Kidney (tissue), 14 donors: Measurements from ENCODE around the gene HHAT. TPM values are rescaled to one million over a fixed set of nuclear protein-coding genes. Genes with fewer than 3 reads are reported as not detected.

Source experiments
- DNase-seq, 5 donors: peaks; one replicate each; pipeline ENCODE4 v3.0.0-alpha.2; 2013 to 2020
- FAIRE-seq: peaks from 2 replicates; lab custom pipeline; 2012; peaks lifted over from hg19 to GRCh38; lab: Jason Lieb, UNC
- H3K27ac ChIP-seq, 2 donors: one replicate each; pipeline ENCODE4 v1.7.0; 2013; ENCODE audit warnings: low read depth in 2 of 2, low read length in 2 of 2, inconsistent platforms in 1 of 2
- H3K27me3 ChIP-seq: one replicate; pipeline ENCODE4 v1.7.1; 2013; ENCODE audit warnings: low read length, inconsistent platforms; ENCODE audit not compliant: control insufficient read depth, insufficient read depth
- H3K36me3 ChIP-seq, 3 donors: one replicate each; pipeline versions ENCODE4 v1.7.0 to v1.7.1; 2013; ENCODE audit warnings: low read length in 3 of 3, control low read depth in 1 of 3, inconsistent platforms in 1 of 3; ENCODE audit not compliant: insufficient read depth in 3 of 3, control insufficient read depth in 2 of 3
- H3K4me1 ChIP-seq, 3 donors: one replicate each; pipeline versions ENCODE4 v1.7.0 to v1.7.1; 2013; ENCODE audit warnings: low read length in 3 of 3, inconsistent platforms in 1 of 3, low read depth in 1 of 3; ENCODE audit not compliant: control insufficient read depth in 2 of 3, insufficient read depth in 2 of 3
- H3K4me3 ChIP-seq, 3 donors: one replicate each; pipeline versions ENCODE4 v1.7.0 to v1.8.1; 2013; ENCODE audit warnings: low read length in 3 of 3, control low read depth in 1 of 3, inconsistent platforms in 1 of 3
- H3K9ac ChIP-seq, 3 donors: one replicate each; pipeline versions ENCODE4 v1.7.0 to v1.7.1; 2013; ENCODE audit warnings: low read length in 3 of 3, control low read depth in 1 of 3, inconsistent platforms in 1 of 3
- H3K9me3 ChIP-seq, 3 donors: one replicate each; pipeline versions ENCODE4 v1.7.0 to v1.7.1; 2013; ENCODE audit warnings: low read length in 3 of 3, control low read depth in 1 of 3, inconsistent platforms in 1 of 3; ENCODE audit not compliant: control insufficient read depth in 2 of 3, insufficient read depth in 1 of 3
- intact Hi-C: fragments of 100-400 bp; cut with DNase I; formaldehyde crosslinking; loops from one replicate; pipeline ENCODE4 v1.11.1; 2022
- polyA plus RNA-seq: library from polyadenylated mRNA; stranded (reverse); fragments of 350-450 nt; fragmentation: Illumina TruSeq; extraction: RNeasy Lipid Tissue Mini Kit (QIAGEN cat#74804); gene quantifications from one replicate; pipeline ENCODE4 v1.2.3, GENCODE V29; 2014; ENCODE audit warnings: low read depth, low replicate concordance; ENCODE audit not compliant: insufficient read depth
- total RNA-seq: library from RNA; stranded (reverse); fragmentation: NEBNext Ultra II Directional; extraction: Animal tissue kit (Norgen Biotek cat#: 25700); gene quantifications from one replicate; pipeline ENCODE4 v1.2.1, GENCODE V29; 2021
- TF ChIP-seq, protein P1 (sequence below): IDR thresholded peaks from 3 replicates; pipeline ENCODE4 v1.5.1; 2012; ENCODE audit warnings: mild to moderate bottlenecking, moderate library complexity, borderline replicate concordance; ENCODE audit not compliant: insufficient read depth; ENCODE audit errors: extremely low read depth
- donor health status: control.
- donor health status: control.
- donor health status: control.
- donor health status: control.
- donor health status: control.
- donor health status: DM: yes; HTN: yes; CAD: no.
- donor health status: Normal renal cell carcinoma (clear cell type).

HHAT gene
- total and polyA plus RNA-seq, 2 donors from 2014 or later, result 5.5 to 9.7 TPM

DNA sequence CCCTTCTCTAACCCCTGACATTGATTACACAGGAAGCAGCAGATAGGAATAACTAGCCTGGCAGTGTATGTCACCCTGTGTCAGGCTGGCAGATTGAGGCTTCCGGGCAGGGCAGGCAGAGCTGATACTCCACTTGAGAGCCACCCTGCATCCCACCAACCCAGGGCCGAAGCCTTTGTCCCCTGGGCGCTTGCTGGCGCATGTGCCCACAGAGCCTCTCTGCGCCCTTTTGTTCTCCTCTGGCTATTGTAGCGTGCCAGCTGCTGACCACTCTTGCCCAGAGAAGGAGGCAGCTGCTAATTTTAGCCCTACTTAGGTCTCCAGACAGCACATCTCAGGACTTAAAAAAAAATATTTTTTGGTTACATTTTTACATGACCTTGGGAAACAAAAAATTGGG, 304.9 kb downstream of the HHAT start:
- no peak for DNase-seq
- Histone ChIP-seq H3K36me3 (no peaks in the 10 kb centered on the region), H3K9me3 (no peaks in the 10 kb centered on the region), H3K9ac (no peak overlapping the region), H3K27ac (no peak overlapping the region), H3K4me3 (no peak overlapping the region), H3K27me3 (no peaks in the 10 kb centered on the region), H3K4me1 (no peaks in the 10 kb centered on the region)
- intact Hi-C loops, result no loop called here
- TF ChIP-seq, protein P1, sequence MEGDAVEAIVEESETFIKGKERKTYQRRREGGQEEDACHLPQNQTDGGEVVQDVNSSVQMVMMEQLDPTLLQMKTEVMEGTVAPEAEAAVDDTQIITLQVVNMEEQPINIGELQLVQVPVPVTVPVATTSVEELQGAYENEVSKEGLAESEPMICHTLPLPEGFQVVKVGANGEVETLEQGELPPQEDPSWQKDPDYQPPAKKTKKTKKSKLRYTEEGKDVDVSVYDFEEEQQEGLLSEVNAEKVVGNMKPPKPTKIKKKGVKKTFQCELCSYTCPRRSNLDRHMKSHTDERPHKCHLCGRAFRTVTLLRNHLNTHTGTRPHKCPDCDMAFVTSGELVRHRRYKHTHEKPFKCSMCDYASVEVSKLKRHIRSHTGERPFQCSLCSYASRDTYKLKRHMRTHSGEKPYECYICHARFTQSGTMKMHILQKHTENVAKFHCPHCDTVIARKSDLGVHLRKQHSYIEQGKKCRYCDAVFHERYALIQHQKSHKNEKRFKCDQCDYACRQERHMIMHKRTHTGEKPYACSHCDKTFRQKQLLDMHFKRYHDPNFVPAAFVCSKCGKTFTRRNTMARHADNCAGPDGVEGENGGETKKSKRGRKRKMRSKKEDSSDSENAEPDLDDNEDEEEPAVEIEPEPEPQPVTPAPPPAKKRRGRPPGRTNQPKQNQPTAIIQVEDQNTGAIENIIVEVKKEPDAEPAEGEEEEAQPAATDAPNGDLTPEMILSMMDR, result no peak
- FAIRE-seq, result no peak

DNA sequence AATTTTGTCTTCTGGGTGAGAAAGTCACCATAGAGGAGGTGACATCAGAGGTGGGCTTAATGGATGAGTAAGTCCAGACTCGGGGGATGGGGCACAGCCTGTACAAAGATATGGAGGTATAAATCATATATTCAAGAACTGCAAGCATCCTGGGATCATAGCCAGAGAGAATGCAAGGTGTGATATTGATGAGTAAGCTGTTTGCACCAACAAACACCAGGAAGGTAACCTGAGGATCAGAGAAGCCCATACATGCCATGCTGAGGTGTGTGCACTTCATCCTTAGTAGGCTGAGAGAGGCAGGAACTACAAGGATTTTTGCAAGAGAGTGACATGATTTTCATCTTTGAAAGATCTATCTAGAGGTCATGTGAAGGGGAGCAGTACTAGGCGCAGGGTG, 306.4 kb downstream of the HHAT start:
- DNase-seq (no peak), FAIRE-seq (no peak)
- no peaks in the 10 kb centered on the region for H3K9me3 ChIP-seq
- no peaks in the 10 kb centered on the region for H3K27me3 ChIP-seq
- no peaks in the 10 kb centered on the region for H3K36me3 ChIP-seq
- no peak overlapping the region for H3K4me3 ChIP-seq
- no peak overlapping the region for H3K27ac ChIP-seq
- no peaks in the 10 kb centered on the region for H3K4me1 ChIP-seq
- intact Hi-C loops, result no loop called here
- H3K9ac ChIP-seq, result no peak overlapping the region
- TF ChIP-seq, protein P1, result no peak

DNA sequence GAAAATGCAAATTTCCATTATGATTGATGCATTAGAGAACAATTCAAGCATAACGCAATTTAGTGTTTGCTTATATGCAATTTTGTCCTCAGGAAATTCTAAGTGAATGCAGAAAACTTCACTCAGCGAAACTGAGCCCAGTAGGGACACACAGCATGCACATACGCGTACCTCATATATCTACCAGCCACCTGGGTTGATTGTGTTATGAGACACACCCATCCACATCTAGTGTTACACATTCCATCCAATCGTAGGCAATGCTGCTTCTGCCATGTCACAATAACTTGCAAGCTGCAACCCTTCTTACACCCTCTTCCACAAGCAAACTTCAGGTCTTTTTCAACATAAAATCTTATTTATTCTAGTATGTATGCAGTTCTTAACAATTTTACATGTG, 312.9 kb downstream of the HHAT start:
- Histone ChIP-seq H3K27ac (no peak overlapping the region), H3K4me3 (no peak overlapping the region), H3K4me1 (no peaks in the 10 kb centered on the region), H3K9ac (no peak overlapping the region), H3K36me3 (no peaks in the 10 kb centered on the region), H3K27me3 (no peaks in the 10 kb centered on the region), H3K9me3 (no peaks in the 10 kb centered on the region)
- no peak for DNase-seq
- TF ChIP-seq, protein P1, result no peak
- intact Hi-C loops, result no loop called here
- FAIRE-seq, result no peak

DNA sequence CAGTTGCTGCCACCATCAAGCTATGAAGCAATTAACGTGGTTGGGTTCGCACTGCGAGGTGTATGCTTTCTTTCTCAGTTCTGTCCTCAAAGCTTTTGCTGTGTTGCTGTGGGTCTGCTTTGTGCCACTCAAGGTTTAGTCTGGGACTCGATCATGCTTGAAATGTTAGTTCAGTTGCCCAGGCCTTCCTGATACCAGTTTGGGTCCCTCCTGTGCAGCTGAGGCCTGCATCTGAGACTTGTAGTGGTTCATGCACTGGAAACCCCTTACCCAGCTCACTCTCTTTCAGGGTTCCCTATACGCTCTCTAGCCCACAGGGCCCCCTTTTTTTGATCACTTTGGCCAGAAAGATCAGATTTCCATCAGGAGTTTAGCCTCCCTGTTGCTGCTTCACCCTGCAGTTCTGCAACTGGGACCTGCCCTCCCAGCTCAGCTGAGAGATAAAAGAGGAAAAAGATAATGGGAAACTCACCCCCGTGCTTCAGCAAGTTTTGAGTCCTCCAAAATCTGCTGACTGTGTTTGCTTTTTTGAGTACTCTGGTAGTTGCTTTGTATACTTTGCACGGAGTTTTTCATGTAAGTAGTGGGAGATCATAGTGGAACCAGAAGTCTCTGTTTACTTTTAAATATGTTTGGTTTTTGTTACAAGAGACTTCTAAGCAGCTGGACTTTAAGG, 317.0 kb downstream of the HHAT start:
- Histone ChIP-seq H3K27ac (no peak overlapping the region), H3K36me3 (no peaks in the 10 kb centered on the region), H3K4me3 (no peak overlapping the region), H3K9me3 (no peaks in the 10 kb centered on the region), H3K4me1 (no peaks in the 10 kb centered on the region), H3K9ac (no peak overlapping the region), H3K27me3 (no peaks in the 10 kb centered on the region)
- intact Hi-C loops, result no loop called here
- DNase-seq (no peak), FAIRE-seq (no peak)
- TF ChIP-seq, protein P1, result no peak
